GM23338 (cell line): Measurements from ENCODE around the gene AKR7A3. TPM values are rescaled to one million over a fixed set of nuclear protein-coding genes. Genes with fewer than 3 reads are reported as not detected.

Experiments
- ATAC-seq: fragments of 200-7000 bp; cut with Tn5 transposase; 3 replicates; pipeline ENCODE4 v1.9.1; 2020
- DNase-seq: peaks from one replicate; pipeline ENCODE4 v3.0.0-alpha.2; 2015; ENCODE audit warnings: low spot score
- H2AFZ ChIP-seq: fragments of 200-600 bp; sonication (generic); 2 replicates; pipeline ENCODE4 v1.8.0; 2016; ENCODE audit warnings: antibody characterized with exemption, mild to moderate bottlenecking, moderate library complexity
- H3F3A ChIP-seq: fragments of 200-600 bp; sonication (generic); replicated peaks from 2 replicates; pipeline ENCODE4 v1.8.0; 2017; ENCODE audit warnings: antibody characterized with exemption, mixed run types, low read depth
- H3K27ac ChIP-seq: fragments of 200-600 bp; sonication (generic); 2 replicates; pipeline ENCODE4 v1.6.1; 2016; ENCODE audit warnings: low read depth
- H3K27me3 ChIP-seq: fragments of 200-600 bp; sonication (generic); 2 replicates; pipeline ENCODE4 v1.8.0; 2016; ENCODE audit warnings: mild to moderate bottlenecking, mixed run types, moderate library complexity; ENCODE audit not compliant: insufficient read depth
- H3K36me3 ChIP-seq: fragments of 200-600 bp; sonication (generic); 2 replicates; pipeline ENCODE4 v1.8.0; 2016; ENCODE audit warnings: mild to moderate bottlenecking; ENCODE audit not compliant: insufficient read depth
- H3K4me1 ChIP-seq: fragments of 200-600 bp; sonication (generic); 2 replicates; pipeline ENCODE4 v1.8.0; 2016; ENCODE audit warnings: mild to moderate bottlenecking, moderate library complexity; ENCODE audit not compliant: insufficient read depth
- H3K4me2 ChIP-seq: fragments of 200-600 bp; sonication (generic); 2 replicates; pipeline ENCODE4 v1.7.1; 2017; ENCODE audit warnings: mixed run types
- H3K4me3 ChIP-seq: fragments of 200-600 bp; sonication (generic); 2 replicates; pipeline ENCODE4 v1.6.1; 2016; ENCODE audit warnings: mixed run types
- H3K79me2 ChIP-seq: fragments of 200-600 bp; sonication (generic); replicated peaks from 2 replicates; pipeline ENCODE4 v1.8.0; 2017; ENCODE audit warnings: mild to moderate bottlenecking; ENCODE audit not compliant: insufficient read depth
- H3K9me2 ChIP-seq: fragments of 200-600 bp; sonication (generic); 2 replicates; pipeline ENCODE4 v1.8.0; 2017; ENCODE audit not compliant: insufficient read depth
- H4K20me1 ChIP-seq: fragments of 200-600 bp; sonication (generic); replicated peaks from 2 replicates; pipeline ENCODE4 v1.8.0; 2017; ENCODE audit warnings: mild to moderate bottlenecking; ENCODE audit not compliant: insufficient read depth
- H3K27ac Mint-ChIP-seq: 2 replicates; pipeline ENCODE4 v1.8.0; 2020; ENCODE audit warnings: inconsistent platforms, mild to moderate bottlenecking, moderate library complexity, mixed read lengths
- H3K27me3 Mint-ChIP-seq: 3 replicates; pipeline ENCODE4 v1.8.0; 2022; ENCODE audit warnings: low read depth, mild to moderate bottlenecking, moderate library complexity, mixed read lengths, inconsistent platforms; ENCODE audit not compliant: insufficient read depth, poor library complexity
- H3K36me3 Mint-ChIP-seq: 3 replicates; pipeline ENCODE4 v1.8.0; 2021; ENCODE audit warnings: low read depth, mild to moderate bottlenecking, inconsistent platforms, moderate library complexity, mixed read lengths
- H3K4me1 Mint-ChIP-seq: 3 replicates; pipeline ENCODE4 v1.8.0; 2020; ENCODE audit warnings: mild to moderate bottlenecking, inconsistent platforms, mixed read lengths
- H3K4me3 Mint-ChIP-seq: 3 replicates; pipeline ENCODE4 v1.8.0; 2021; ENCODE audit warnings: moderate library complexity, mild to moderate bottlenecking, inconsistent platforms, mixed read lengths
- H3K9me3 Mint-ChIP-seq: 3 replicates; pipeline ENCODE4 v1.8.0; 2020; ENCODE audit warnings: moderate library complexity, mild to moderate bottlenecking, inconsistent platforms, mixed read lengths
- CREB1 ChIP-seq: fragments of 250-450 bp; sonication (Bioruptor Pico); IDR thresholded peaks from 2 replicates; pipeline ENCODE4 v1.5.0; 2020; ENCODE audit warnings: low read depth, mild to moderate bottlenecking, moderate library complexity
- CTCF ChIP-seq, 2 experiments: fragments of 200-600 bp in 1 of 2; sonication (generic) in 1 of 2; conservative IDR thresholded peaks; 2 replicates each; pipeline versions ENCODE4 v1.5.1 to v1.6.1; 2016 to 2017; ENCODE audit warnings: antibody characterized with exemption in 2 of 2, low read depth in 2 of 2, mild to moderate bottlenecking in 2 of 2, moderate library complexity in 1 of 2
- ETS1 ChIP-seq: IDR thresholded peaks from 2 replicates; pipeline ENCODE4 v1.6.1; 2016; ENCODE audit warnings: antibody characterized with exemption
- EZH2 ChIP-seq: fragments of 200-600 bp; sonication (generic); IDR thresholded peaks from one replicate; pipeline ENCODE4 v1.8.0; 2017; ENCODE audit warnings: antibody characterized with exemption, mild to moderate bottlenecking, low read depth; ENCODE audit not compliant: unreplicated experiment
- EZH2phosphoT487 ChIP-seq: fragments of 200-600 bp; sonication (generic); IDR thresholded peaks from one replicate; pipeline ENCODE4 v1.8.1; 2018; ENCODE audit warnings: antibody characterized with exemption; ENCODE audit not compliant: unreplicated experiment
- JUNB ChIP-seq: IDR thresholded peaks from one replicate; pipeline ENCODE4 v1.6.1; 2016; ENCODE audit warnings: antibody characterized with exemption; ENCODE audit not compliant: unreplicated experiment
- POLR2AphosphoS5 ChIP-seq: IDR thresholded peaks from 2 replicates; pipeline ENCODE4 v1.6.1; 2016; ENCODE audit warnings: antibody characterized with exemption, low read depth
- REST ChIP-seq: IDR thresholded peaks from one replicate; pipeline ENCODE4 v1.6.1; 2018; ENCODE audit warnings: antibody characterized with exemption; ENCODE audit not compliant: unreplicated experiment
- STAT1 ChIP-seq: IDR thresholded peaks from one replicate; pipeline ENCODE4 v1.6.1; 2016; ENCODE audit warnings: antibody characterized with exemption; ENCODE audit not compliant: unreplicated experiment
- ZNF114 ChIP-seq: fragments of 250-450 bp; sonication (Bioruptor Pico); IDR thresholded peaks from 2 replicates; pipeline ENCODE4 v1.5.0; 2020; ENCODE audit warnings: mild to moderate bottlenecking, moderate library complexity
- ZNF331 ChIP-seq: fragments of 250-450 bp; sonication (Bioruptor Pico); IDR thresholded peaks from 2 replicates; pipeline ENCODE4 v1.5.0; 2020; ENCODE audit warnings: low read depth, mild to moderate bottlenecking, moderate library complexity
- ZNF462 ChIP-seq: fragments of 250-450 bp; sonication (Bioruptor Pico); IDR thresholded peaks from 2 replicates; pipeline ENCODE4 v1.5.0; 2020; ENCODE audit warnings: mild to moderate bottlenecking, moderate library complexity
- polyA plus RNA-seq: library from polyadenylated mRNA; unstranded; fragments of >200 nt; fragmentation: Nextera tagmentation; extraction: Ambion mirVana; gene quantifications from 2 replicates; pipeline ENCODE4 v1.2.1, GENCODE V29; 2016
- total RNA-seq: library from RNA; depleted of rRNA; stranded (reverse); fragments of >200 nt; shearing (Covaris generic); gene quantifications from 2 replicates; pipeline ENCODE4 v1.2.3, GENCODE V29; 2014

AKR7A3 gene
- total and polyA plus RNA-seq, 2 experiments from 2014 or later: 0.14 to 0.86 TPM

- Mint-ChIP-seq H3K9me3 (no peaks in the 10 kb centered on the region), H3K27me3 (peaks cover 5% of the 10 kb centered on the region), H3K36me3 (peaks cover 13% of the 10 kb centered on the region), H3K4me1 (peaks cover 22% of the 10 kb centered on the region), H3K27ac (no peak overlapping the region), H3K4me3 (peak overlapping the region; percentile 83; the same call in 2 of the 3 replicates)
- Histone ChIP-seq H3K4me3 (no peak overlapping the region), H3K4me1 (0 out of 2 replicates have a peak, but pooled peaks cover 8% of the 10 kb centered on the region), H4K20me1 (0 out of 2 replicates have a peak, but pooled peaks cover 3% of the 10 kb centered on the region), H3K9me2 (no peaks in the 10 kb centered on the region), H3K4me2 (no peak overlapping the region), H2AFZ (no peak overlapping the region), H3F3A (no peaks in the 10 kb centered on the region), H3K79me2 (no peaks in the 10 kb centered on the region; the same call in 1 of the 2 replicates), H3K27ac (no peak overlapping the region), H3K36me3 (no peaks in the 10 kb centered on the region), H3K27me3 (peaks cover 10% of the 10 kb centered on the region)
- no peak for TF ChIP-seq STAT1
- no peak for TF ChIP-seq REST
- no peak for TF ChIP-seq ETS1
- TF ChIP-seq JUNB: no peak
- no peak for TF ChIP-seq POLR2AphosphoS5
- TF ChIP-seq ZNF462 (CRISPR knock-in tag): no peak
- TF ChIP-seq ZNF114 (CRISPR knock-in tag): no peak
- TF ChIP-seq EZH2phosphoT487: no peak
- no peak for TF ChIP-seq CREB1
- TF ChIP-seq ZNF331 (CRISPR knock-in tag): no peak
- TF ChIP-seq CTCF (conservative IDR thresholded peaks at IDR 0.05; ENCODE audit: low read depth in 2 of 2): no peak
- no peak for TF ChIP-seq EZH2
- ATAC-seq (no peak), DNase-seq (no peak)
These were observed 25.0 kb upstream of the AKR7A3 start for GRCh38 chr1:19313636-19313959.
